GM19455 (cell line): ENCODE results near the gene MT4.

Experiments used
- ATAC-seq: cut with Tn5 transposase; IDR thresholded peaks from one replicate; pipeline ENCODE4 v1.9.1; 2021; ENCODE audit not compliant: unreplicated experiment

MT4 gene

GRCh38 chr16:56618138-56618537, 53.3 kb downstream of the MT4 start:
- no peak for ATAC-seq
